Stomach (tissue), 9 donors: ENCODE data around the gene SLC29A1. TPM values are rescaled to one million over a fixed set of nuclear protein-coding genes. Genes with fewer than 3 reads are reported as not detected.

Experiments
- DNase-seq, 2 donors: peaks; one replicate each; pipeline versions ENCODE4 v3.0.0 to v3.0.0-alpha.2; 2013 to 2019
- H3K27ac ChIP-seq, 5 donors: fragments of 200-600 bp in 4 of 5; sonication (generic) in 4 of 5; one replicate each; pipeline ENCODE4 v1.5.1; 2013 to 2019; ENCODE audit warnings: mild to moderate bottlenecking in 1 of 5, moderate library complexity in 1 of 5
- H3K27me3 ChIP-seq, 3 donors: fragments of 200-600 bp; sonication (generic); one replicate each; pipeline ENCODE4 v1.5.1; 2017 to 2019; ENCODE audit warnings: mixed run types in 1 of 3
- H3K36me3 ChIP-seq, 4 donors: fragments of 200-600 bp; sonication (generic); 1 replicate in 3 of 4; 2 replicates in 1 of 4; pipeline ENCODE4 v1.5.1; 2016 to 2019
- H3K4me1 ChIP-seq, 4 donors: fragments of 200-600 bp; sonication (generic); one replicate each; pipeline ENCODE4 v1.5.1; 2016 to 2019
- H3K4me3 ChIP-seq, 4 donors: fragments of 200-600 bp; sonication (generic) in 3 of 4; one replicate each; pipeline ENCODE4 v1.5.1; 2016 to 2019; ENCODE audit warnings: mild to moderate bottlenecking in 1 of 4
- H3K9me3 ChIP-seq, 4 donors: fragments of 200-600 bp; sonication (generic); one replicate each; pipeline ENCODE4 v1.5.1; 2016 to 2019
- EP300 ChIP-seq: sonication (generic); formaldehyde crosslinking; IDR thresholded peaks from one replicate; pipeline ENCODE4 v1.6.1; 2017; ENCODE audit warnings: antibody characterized with exemption
- POLR2A ChIP-seq, 4 donors: fragments of 450-650 bp; IDR thresholded peaks; one replicate each; pipeline ENCODE4 v1.6.1; 2016; ENCODE audit warnings: antibody characterized with exemption in 4 of 4, control low read depth in 2 of 4, mild to moderate bottlenecking in 1 of 4, moderate library complexity in 1 of 4
- POLR2AphosphoS5 ChIP-seq, 3 donors: sonication (generic); formaldehyde crosslinking; IDR thresholded peaks; one replicate each; pipeline ENCODE4 v1.6.1; 2016; ENCODE audit warnings: antibody characterized with exemption in 3 of 3
- WGBS, 5 donors: extraction: QIAGEN DNeasy Blood & Tissue Kit in 3 of 5; methylation state at CpG; one replicate each; pipeline versions ENCODE4 v1.1.5 to v1.1.7; 2013 to 2018; 5-methylcytosine and 5-hydroxymethylcytosine counted together
- intact Hi-C: fragments of 100-400 bp; cut with DNase I; formaldehyde crosslinking; loops from one replicate; pipeline ENCODE4 v1.15.1; 2023; ENCODE audit warnings: low total_unique reads
- polyA plus RNA-seq, 3 donors: library from polyadenylated mRNA; stranded (reverse); fragments of 200-250 nt; gene quantifications; one replicate each; pipeline ENCODE4 v1.2.3, GENCODE V29; 2013
- total RNA-seq, 5 donors: library from RNA; depleted of rRNA; stranded (reverse); fragments of >200 nt; gene quantifications; one replicate each; pipeline versions ENCODE4 v1.1.0 to v1.2.3, GENCODE V29; 2014 to 2016
- TF ChIP-seq, protein P1 (sequence below), 7 experiments: fragments of 450-650 bp in 4 of 7; fragments of 200-600 bp in 3 of 7; sonication (generic) in 3 of 7; IDR thresholded peaks; one replicate each; pipeline ENCODE4 v1.5.1; 2016 to 2019; ENCODE audit warnings: antibody characterized with exemption in 7 of 7, control low read depth in 2 of 7, mild to moderate bottlenecking in 1 of 7
- donor health status: healthy with polysubstance abuse.
- donor health status: Bipolar disorder and iron deficiency.
- donor health status: healthy.

SLC29A1 gene
- total and polyA plus RNA-seq, 8 donors = 22.6 to 217 (median 36.2) TPM

DNA sequence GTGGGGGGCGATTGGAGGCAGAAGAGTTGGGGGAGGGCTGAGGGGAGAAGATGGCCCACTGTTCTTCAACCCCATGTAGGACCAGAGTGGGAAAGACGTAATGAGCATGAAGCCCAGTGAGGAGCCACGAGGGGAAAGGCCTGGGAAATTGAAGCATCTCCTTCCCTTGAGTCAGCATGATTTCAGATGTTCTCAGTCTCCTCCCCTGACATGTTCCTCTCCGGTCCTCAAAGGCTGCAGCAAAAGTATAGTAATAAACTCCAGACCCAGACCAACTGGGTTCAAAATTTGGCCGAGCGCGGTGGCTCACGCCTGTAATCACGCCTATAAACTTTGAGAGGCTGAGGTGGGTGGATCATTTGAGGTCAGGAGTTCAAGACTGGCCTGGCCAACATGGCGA lies 43.9 kb downstream of the SLC29A1 start:
- no peak for TF ChIP-seq POLR2A (IDR thresholded peaks at IDR 0.05)
- no peak for TF ChIP-seq POLR2AphosphoS5 (IDR thresholded peaks at IDR 0.05)
- TF ChIP-seq, protein P1, sequence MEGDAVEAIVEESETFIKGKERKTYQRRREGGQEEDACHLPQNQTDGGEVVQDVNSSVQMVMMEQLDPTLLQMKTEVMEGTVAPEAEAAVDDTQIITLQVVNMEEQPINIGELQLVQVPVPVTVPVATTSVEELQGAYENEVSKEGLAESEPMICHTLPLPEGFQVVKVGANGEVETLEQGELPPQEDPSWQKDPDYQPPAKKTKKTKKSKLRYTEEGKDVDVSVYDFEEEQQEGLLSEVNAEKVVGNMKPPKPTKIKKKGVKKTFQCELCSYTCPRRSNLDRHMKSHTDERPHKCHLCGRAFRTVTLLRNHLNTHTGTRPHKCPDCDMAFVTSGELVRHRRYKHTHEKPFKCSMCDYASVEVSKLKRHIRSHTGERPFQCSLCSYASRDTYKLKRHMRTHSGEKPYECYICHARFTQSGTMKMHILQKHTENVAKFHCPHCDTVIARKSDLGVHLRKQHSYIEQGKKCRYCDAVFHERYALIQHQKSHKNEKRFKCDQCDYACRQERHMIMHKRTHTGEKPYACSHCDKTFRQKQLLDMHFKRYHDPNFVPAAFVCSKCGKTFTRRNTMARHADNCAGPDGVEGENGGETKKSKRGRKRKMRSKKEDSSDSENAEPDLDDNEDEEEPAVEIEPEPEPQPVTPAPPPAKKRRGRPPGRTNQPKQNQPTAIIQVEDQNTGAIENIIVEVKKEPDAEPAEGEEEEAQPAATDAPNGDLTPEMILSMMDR (IDR thresholded peaks at IDR 0.05) = no peak
- no peak for TF ChIP-seq EP300
- no peaks in the 10 kb centered on the region for H3K9me3 ChIP-seq
- peaks cover 4 to 44% (median 36%) of the 10 kb centered on the region in 3 donors for H3K27me3 ChIP-seq
- peaks cover 0 to under 1% (median 0%) of the 10 kb centered on the region in 4 donors for H3K36me3 ChIP-seq
- 69 to 81% (median 77%) methylated on average over 10 of the region's 10 CpGs for WGBS, 5 donors
- DNase-seq = no peak
- intact Hi-C loops = no loop called here
- no peak overlapping the region for H3K4me3 ChIP-seq
- peaks cover 37 to 45% (median 42%) of the 10 kb centered on the region in 4 donors for H3K4me1 ChIP-seq
- H3K27ac ChIP-seq = no peak overlapping the region

DNA sequence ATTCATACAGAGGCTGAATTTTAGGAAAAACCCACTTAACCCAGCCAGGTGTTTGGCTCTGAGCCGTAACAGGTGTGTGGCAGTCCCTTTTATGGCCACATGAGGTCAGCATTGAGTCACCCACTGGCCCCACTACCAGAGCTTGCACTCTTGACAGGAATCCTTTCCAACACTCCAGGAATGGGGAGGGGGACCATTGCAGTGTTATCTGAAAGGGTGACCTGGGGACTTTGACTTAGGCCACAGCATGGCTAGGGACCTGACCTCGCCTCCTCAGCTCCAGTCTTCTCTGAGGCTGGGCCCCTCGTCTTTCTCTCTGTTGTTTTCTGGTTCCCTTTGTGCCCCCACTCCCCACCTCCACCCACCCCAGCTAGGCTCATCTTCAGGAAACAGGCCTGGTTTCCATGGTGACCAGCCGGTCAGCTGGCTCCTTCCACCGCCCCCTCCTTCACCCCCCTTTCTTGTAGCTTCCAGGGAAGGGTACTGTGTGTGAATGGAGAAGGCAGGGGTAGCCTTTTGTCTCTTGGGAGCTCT lies 44.8 kb downstream of the SLC29A1 start:
- no peak overlapping the region for H3K27ac ChIP-seq
- H3K36me3 ChIP-seq = no peaks in the 10 kb centered on the region
- 19 to 27% (median 21%) methylated on average over 5 of the region's 5 CpGs for WGBS, 5 donors
- intact Hi-C loops = no loop called here
- TF ChIP-seq, protein P1 (IDR thresholded peaks at IDR 0.05) = peak in 5 of 7 experiments; percentile 71 to 89 (median 88)
- TF ChIP-seq POLR2AphosphoS5 (IDR thresholded peaks at IDR 0.05) (no peak), EP300 (no peak), POLR2A (IDR thresholded peaks at IDR 0.05) (no peak)
- peaks cover 4 to 54% (median 41%) of the 10 kb centered on the region in 3 donors for H3K27me3 ChIP-seq
- H3K9me3 ChIP-seq = no peaks in the 10 kb centered on the region
- no peak overlapping the region for H3K4me3 ChIP-seq
- peak; percentile 69 to 88 for DNase-seq
- peaks cover 28 to 36% (median 33%) of the 10 kb centered on the region in 4 donors for H3K4me1 ChIP-seq

DNA sequence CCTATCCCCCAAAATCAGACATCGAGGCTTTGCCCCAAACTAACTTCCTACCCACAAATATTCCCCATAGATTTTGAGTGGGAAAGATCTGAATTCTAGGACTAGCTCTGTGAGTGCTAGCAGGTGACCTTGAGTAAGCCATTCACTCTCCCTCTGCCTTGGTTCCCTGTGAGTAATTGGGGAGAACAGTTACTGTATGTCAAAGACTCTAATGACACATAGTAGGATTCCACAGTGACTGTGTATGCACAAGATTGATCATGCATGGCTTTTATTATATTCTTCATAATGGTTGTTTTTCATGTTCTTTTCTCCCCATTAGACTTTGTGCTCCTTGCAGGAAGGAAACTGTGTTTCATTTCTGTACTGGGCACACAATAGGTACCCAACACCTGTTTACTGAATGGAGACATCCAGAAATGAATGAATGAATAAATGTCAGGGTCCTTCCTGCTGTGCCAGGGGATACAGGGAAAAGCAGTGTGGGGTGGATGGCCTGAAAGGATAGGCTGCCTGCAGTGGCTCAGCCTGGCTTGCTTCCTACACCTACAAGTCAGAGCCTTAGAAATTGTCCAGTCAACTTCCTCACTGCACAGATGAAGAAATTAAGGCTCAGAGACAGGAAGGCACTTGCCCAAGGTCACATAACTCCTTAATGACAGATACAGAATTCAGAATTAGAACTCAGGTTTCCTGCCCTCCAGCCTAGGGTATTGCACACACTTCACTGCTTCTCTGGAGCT lies 46.0 kb downstream of the SLC29A1 start:
- TF ChIP-seq EP300 (no peak), POLR2A (IDR thresholded peaks at IDR 0.05) (no peak), POLR2AphosphoS5 (IDR thresholded peaks at IDR 0.05) (no peak)
- TF ChIP-seq, protein P1 (IDR thresholded peaks at IDR 0.05) = no peak
- intact Hi-C loops = no loop called here
- Histone ChIP-seq H3K4me3 (no peak overlapping the region), H3K36me3 (no peaks in the 10 kb centered on the region), H3K9me3 (no peaks in the 10 kb centered on the region), H3K27ac (no peak overlapping the region), H3K27me3 (peaks cover 4 to 65% (median 50%) of the 10 kb centered on the region in 3 donors), H3K4me1 (peaks cover 16 to 24% (median 21%) of the 10 kb centered on the region in 4 donors)
- WGBS, 5 donors = 40 to 83% (median 73%) methylated on average over 1 of the region's 1 CpG
- DNase-seq = no peak

DNA sequence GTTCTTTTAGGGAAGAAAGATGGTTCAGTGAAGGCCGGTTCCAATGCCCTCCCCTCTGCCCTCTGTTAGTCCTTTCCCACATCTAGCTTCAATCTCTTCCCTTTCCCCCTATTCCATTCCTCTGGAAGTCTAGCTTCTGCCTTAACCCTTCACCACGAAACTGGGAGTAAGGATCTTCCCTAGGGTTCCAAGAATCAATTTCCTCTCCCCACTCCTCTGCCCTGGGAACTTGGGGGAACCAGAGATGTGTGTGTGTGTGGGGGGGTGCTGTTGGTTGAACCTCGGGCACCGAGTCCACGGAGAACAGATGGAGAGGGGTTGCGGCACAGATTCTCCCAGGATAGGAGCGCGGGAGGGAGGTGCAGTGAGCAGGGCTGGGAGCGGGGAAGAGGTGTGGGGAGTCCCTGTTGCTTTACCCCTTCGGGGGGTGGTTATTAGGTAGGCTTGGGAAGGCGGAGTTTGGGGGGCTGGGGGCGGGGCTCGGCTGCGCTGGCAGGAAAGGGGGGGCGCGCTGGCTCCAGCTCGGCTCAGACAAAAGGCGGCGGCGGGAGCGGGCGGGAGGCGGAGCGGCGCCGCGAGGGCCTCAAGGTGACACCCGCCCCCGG lies 46.6 kb downstream of the SLC29A1 start, which contains the start of gene TMEM151B:
TMEM151B (plus strand) TSS at position 530 of the 605 bp plus-strand sequence. CDS start 293 bp downstream, outside the sequence.
- H3K36me3 ChIP-seq = no peaks in the 10 kb centered on the region
- peak within 1 kb of the TSS; percentile 46 to 58 (median 51) for H3K4me3 ChIP-seq
- peaks cover 10 to 18% (median 15%) of the 10 kb centered on the region in 4 donors for H3K4me1 ChIP-seq
- WGBS, 5 donors = 12 to 37% (median 21%) methylated on average over 11 to 29 of the region's 29 CpGs
- H3K27me3 ChIP-seq = peaks cover 4 to 72% (median 55%) of the 10 kb centered on the region in 3 donors
- DNase-seq = peak in 1 of 2 donors; percentile 55
- no peaks in the 10 kb centered on the region for H3K9me3 ChIP-seq
- intact Hi-C loops = no loop called here
- no peak within 1 kb of the TSS for H3K27ac ChIP-seq
- TF ChIP-seq, protein P1 (IDR thresholded peaks at IDR 0.05) = no peak
- TF ChIP-seq POLR2A (IDR thresholded peaks at IDR 0.05) (no peak), POLR2AphosphoS5 (IDR thresholded peaks at IDR 0.05) (no peak), EP300 (no peak)
